SJSA1 (cell line): ENCODE measurements around the gene GOLIM4. TPM values are rescaled to one million over a fixed set of nuclear protein-coding genes. Genes with fewer than 3 reads are reported as not detected.
"Not testable (repeated sequence)": the region's sequence is repeated elsewhere in the genome, so short reads cannot be mapped to it uniquely, and the experiment has no call there.

ENCODE experiments used
- DNase-seq, 2 experiments: peaks; one replicate each; pipeline ENCODE4 v3.0.0-alpha.2; 2015 to 2020; ENCODE audit warnings: low spot score in 2 of 2, low read depth in 1 of 2
- H3K27ac ChIP-seq: fragments of 250-450 bp; sonication (Bioruptor Pico); 2 replicates; pipeline ENCODE4 v1.5.1; 2020; ENCODE audit warnings: mild to moderate bottlenecking, moderate library complexity
- H3K27me3 ChIP-seq: fragments of 250-450 bp; sonication (Bioruptor Pico); replicated peaks from 2 replicates; pipeline ENCODE4 v1.5.1; 2020; ENCODE audit warnings: mild to moderate bottlenecking, moderate library complexity
- H3K36me3 ChIP-seq: fragments of 250-450 bp; sonication (Bioruptor Pico); 2 replicates; pipeline ENCODE4 v1.5.1; 2020; ENCODE audit warnings: mild to moderate bottlenecking
- H3K4me1 ChIP-seq: fragments of 250-450 bp; sonication (Bioruptor Pico); replicated peaks from 2 replicates; pipeline ENCODE4 v1.6.1; 2021; ENCODE audit warnings: mild to moderate bottlenecking
- H3K4me3 ChIP-seq: fragments of 250-450 bp; sonication (Bioruptor Pico); 2 replicates; pipeline ENCODE4 v1.5.1; 2020; ENCODE audit warnings: mild to moderate bottlenecking
- H3K9me3 ChIP-seq: fragments of 250-450 bp; sonication (Bioruptor Pico); replicated peaks from 2 replicates; pipeline ENCODE4 v1.5.1; 2020; ENCODE audit warnings: mild to moderate bottlenecking
- total RNA-seq: library from RNA; depleted of rRNA; stranded (reverse); fragments of >200 nt; shearing (Covaris generic); gene quantifications from 2 replicates; pipeline ENCODE4 v1.2.3, GENCODE V29; 2014

Gene GOLIM4
- total RNA-seq, 1 experiment from 2014 or later, result 77.8 TPM

GRCh38 chr3:168037020-168037419 lies 58.7 kb downstream of the GOLIM4 start:
- H3K4me3 ChIP-seq, result no peak overlapping the region
- no peaks in the 10 kb centered on the region for H3K4me1 ChIP-seq
- H3K9me3 ChIP-seq, result no peaks in the 10 kb centered on the region
- no peaks in the 10 kb centered on the region for H3K27me3 ChIP-seq
- H3K36me3 ChIP-seq, result peaks cover 47% of the 10 kb centered on the region
- no peak for DNase-seq
- H3K27ac ChIP-seq, result no peak overlapping the region

- Histone ChIP-seq H3K9me3 (no peaks in the 10 kb centered on the region), H3K27me3 (no peaks in the 10 kb centered on the region), H3K4me3 (no peak overlapping the region), H3K4me1 (no peaks in the 10 kb centered on the region), H3K27ac (no peak overlapping the region), H3K36me3 (peaks cover 49% of the 10 kb centered on the region)
- DNase-seq, result no peak
Observed at GRCh38 chr3:168036619-168037018, 59.1 kb downstream of the GOLIM4 start.

- Histone ChIP-seq H3K27me3 (no peaks in the 10 kb centered on the region), H3K4me3 (no peak overlapping the region), H3K4me1 (no peaks in the 10 kb centered on the region), H3K36me3 (peaks cover 48% of the 10 kb centered on the region), H3K9me3 (no peaks in the 10 kb centered on the region), H3K27ac (no peak overlapping the region)
- no peak for DNase-seq
Observed at GRCh38 chr3:168034152-168034928, 61.4 kb downstream of the GOLIM4 start.

- no peak for DNase-seq
- H3K27ac ChIP-seq, result no peak overlapping the region
- no peak overlapping the region for H3K4me3 ChIP-seq
- peaks cover 56% of the 10 kb centered on the region for H3K36me3 ChIP-seq
- no peaks in the 10 kb centered on the region for H3K27me3 ChIP-seq
- no peaks in the 10 kb centered on the region for H3K9me3 ChIP-seq
- peaks cover 4% of the 10 kb centered on the region; the same call in 1 of the 2 replicates for H3K4me1 ChIP-seq
Observed at GRCh38 chr3:168030577-168030976, 65.1 kb downstream of the GOLIM4 start.

GRCh38 chr3:168029705-168030104 lies 66.0 kb downstream of the GOLIM4 start:
- H3K27me3 ChIP-seq, result no peaks in the 10 kb centered on the region
- H3K4me1 ChIP-seq, result peaks cover 12% of the 10 kb centered on the region
- no peak overlapping the region for H3K4me3 ChIP-seq
- H3K36me3 ChIP-seq, result peaks cover 61% of the 10 kb centered on the region
- H3K9me3 ChIP-seq, result no peaks in the 10 kb centered on the region
- no peak for DNase-seq
- H3K27ac ChIP-seq, result no peak overlapping the region

GRCh38 chr3:168028086-168028485 lies 67.6 kb downstream of the GOLIM4 start:
- H3K36me3 ChIP-seq, result peaks cover 72% of the 10 kb centered on the region
- H3K27ac ChIP-seq, result no peak overlapping the region
- H3K4me1 ChIP-seq, result peaks cover 19% of the 10 kb centered on the region
- no peaks in the 10 kb centered on the region for H3K9me3 ChIP-seq
- no peak for DNase-seq
- no peaks in the 10 kb centered on the region for H3K27me3 ChIP-seq
- no peak overlapping the region for H3K4me3 ChIP-seq

- Histone ChIP-seq H3K4me1 (peaks cover 19% of the 10 kb centered on the region), H3K27ac (no peak overlapping the region), H3K36me3 (peaks cover 75% of the 10 kb centered on the region), H3K9me3 (no peaks in the 10 kb centered on the region), H3K4me3 (no peak overlapping the region), H3K27me3 (no peaks in the 10 kb centered on the region)
- DNase-seq, result no peak
Observed at GRCh38 chr3:168026764-168027163, 69.0 kb downstream of the GOLIM4 start.

- Histone ChIP-seq H3K9me3 (no peaks in the 10 kb centered on the region), H3K36me3 (peaks cover 72% of the 10 kb centered on the region), H3K4me3 (no peak overlapping the region), H3K4me1 (peaks cover 19% of the 10 kb centered on the region), H3K27me3 (no peaks in the 10 kb centered on the region), H3K27ac (peak overlapping the region; percentile 14)
- no peak for DNase-seq
Observed at GRCh38 chr3:168025076-168025475, 70.6 kb downstream of the GOLIM4 start.

GRCh38 chr3:168024537-168024941 lies 71.2 kb downstream of the GOLIM4 start:
- H3K27ac ChIP-seq, result peak overlapping the region; percentile 44
- H3K36me3 ChIP-seq, result peaks cover 67% of the 10 kb centered on the region
- peaks cover 19% of the 10 kb centered on the region for H3K4me1 ChIP-seq
- H3K27me3 ChIP-seq, result no peaks in the 10 kb centered on the region
- no peak overlapping the region for H3K4me3 ChIP-seq
- peak; percentile 66 to 67 for DNase-seq
- no peaks in the 10 kb centered on the region for H3K9me3 ChIP-seq

- peaks cover 48% of the 10 kb centered on the region for H3K36me3 ChIP-seq
- H3K4me3 ChIP-seq, result no peak overlapping the region
- H3K4me1 ChIP-seq, result peaks cover 19% of the 10 kb centered on the region
- H3K27ac ChIP-seq, result no peak overlapping the region
- H3K9me3 ChIP-seq, result no peaks in the 10 kb centered on the region
- no peak for DNase-seq
- H3K27me3 ChIP-seq, result no peaks in the 10 kb centered on the region
Observed at GRCh38 chr3:168021737-168022450, 73.8 kb downstream of the GOLIM4 start.

- H3K4me1 ChIP-seq, H3K36me3 ChIP-seq, DNase-seq, H3K27ac ChIP-seq, H3K4me3 ChIP-seq, H3K27me3 ChIP-seq, H3K9me3 ChIP-seq: not testable (repeated sequence)
Observed at GRCh38 chr3:168011280-168011679, 84.4 kb downstream of the GOLIM4 start.

- H3K36me3 ChIP-seq, result peaks cover 6% of the 10 kb centered on the region
Observed at GRCh38 chr3:168006584-168006983, 89.1 kb downstream of the GOLIM4 start.

GRCh38 chr3:168003911-168004310 lies 91.8 kb downstream of the GOLIM4 start:
- H3K4me1 ChIP-seq, result no peaks in the 10 kb centered on the region
- H3K27ac ChIP-seq, result no peak overlapping the region
- no peak overlapping the region for H3K4me3 ChIP-seq
- no peak for DNase-seq
- no peaks in the 10 kb centered on the region for H3K36me3 ChIP-seq
- H3K27me3 ChIP-seq, result no peaks in the 10 kb centered on the region
- no peaks in the 10 kb centered on the region; the same call in 1 of the 2 replicates for H3K9me3 ChIP-seq

More at GRCh38 chr3:168006584-168006983, 89.1 kb downstream of the GOLIM4 start:
- Histone ChIP-seq H3K4me1 (no peaks in the 10 kb centered on the region), H3K27me3 (no peaks in the 10 kb centered on the region), H3K27ac (no peak overlapping the region), H3K4me3 (no peak overlapping the region), H3K9me3 (no peaks in the 10 kb centered on the region; the same call in 1 of the 2 replicates)
- DNase-seq, result no peak

GRCh38 chr3:168002786-168003368 lies 92.8 kb downstream of the GOLIM4 start:
- H3K4me3 ChIP-seq, result no peak overlapping the region
- DNase-seq, result no peak
- H3K4me1 ChIP-seq, result no peaks in the 10 kb centered on the region
- no peaks in the 10 kb centered on the region for H3K36me3 ChIP-seq
- H3K9me3 ChIP-seq, result no peaks in the 10 kb centered on the region; the same call in 1 of the 2 replicates
- H3K27ac ChIP-seq, result no peak overlapping the region
- H3K27me3 ChIP-seq, result no peaks in the 10 kb centered on the region
